ENCODE data around the gene GPR146. TPM values are rescaled to one million over a fixed set of nuclear protein-coding genes. Genes with fewer than 3 reads are reported as not detected.

The GPR146 gene
- total RNA-seq, 1 donor from 2014 or later: 1.7 TPM

GRCh38 chr7:1054861-1055450 is 10.6 kb downstream of the GPR146 start:
- Histone ChIP-seq H4K20me1 (ENCODE audit: insufficient read depth, low read length) (peaks cover 45% of the 10 kb centered on the region), H3K36me3 (ENCODE audit: insufficient read depth, low read length) (no peaks in the 10 kb centered on the region), H3K79me2 (ENCODE audit: insufficient read depth, low read length) (no peaks in the 10 kb centered on the region), H3K9ac (ENCODE audit: low read length) (no peak overlapping the region), H3K27me3 (ENCODE audit: insufficient read depth, low read length) (no peaks in the 10 kb centered on the region), H3K9me3 (ENCODE audit: insufficient read depth, low read depth, low read length) (no peaks in the 10 kb centered on the region), H2AFZ (ENCODE audit: low read depth, low read length) (no peak overlapping the region), H3K4me1 (ENCODE audit: insufficient read depth, low read length) (no peaks in the 10 kb centered on the region), H3K4me2 (ENCODE audit: low read length) (no peak overlapping the region), H3K4me3 (ENCODE audit: insufficient read depth, low read depth, low read length) (no peak overlapping the region), H3K27ac (ENCODE audit: low read depth, low read length) (no peak overlapping the region)
- Mint-ChIP-seq H3K36me3 (ENCODE audit: low read depth, unreplicated experiment) (peaks cover 3% of the 10 kb centered on the region), H3K4me3 (ENCODE audit: unreplicated experiment) (no peak overlapping the region), H3K9me3 (ENCODE audit: unreplicated experiment) (no peaks in the 10 kb centered on the region), H3K27me3 (ENCODE audit: low read depth, unreplicated experiment) (peaks cover 2% of the 10 kb centered on the region), H3K4me1 (ENCODE audit: low read depth, unreplicated experiment) (peaks cover 3% of the 10 kb centered on the region), H3K27ac (ENCODE audit: unreplicated experiment) (no peak overlapping the region)
- TF ChIP-seq CTCF (IDR thresholded peaks at IDR 0.05; ENCODE audit: insufficient read depth, low read depth, low read length) (no peak), EZH2 (IDR thresholded peaks at IDR 0.05; ENCODE audit: insufficient read depth, low read length) (no peak)
- no peak for DNase-seq (ENCODE audit: low read depth)
- no peak for FAIRE-seq

GRCh38 chr7:1055491-1055955 is 11.2 kb downstream of the GPR146 start:
- H3K4me1 ChIP-seq (ENCODE audit: insufficient read depth, low read length): no peaks in the 10 kb centered on the region
- no peak for DNase-seq (ENCODE audit: low read depth)
- no peaks in the 10 kb centered on the region for H3K36me3 ChIP-seq (ENCODE audit: insufficient read depth, low read length)
- Mint-ChIP-seq H3K36me3 (ENCODE audit: low read depth, unreplicated experiment) (peaks cover 3% of the 10 kb centered on the region), H3K27ac (ENCODE audit: unreplicated experiment) (no peak overlapping the region), H3K9me3 (ENCODE audit: unreplicated experiment) (no peaks in the 10 kb centered on the region), H3K4me1 (ENCODE audit: low read depth, unreplicated experiment) (peaks cover 6% of the 10 kb centered on the region), H3K27me3 (ENCODE audit: low read depth, unreplicated experiment) (peaks cover 2% of the 10 kb centered on the region), H3K4me3 (ENCODE audit: unreplicated experiment) (no peak overlapping the region)
- H3K9ac ChIP-seq (ENCODE audit: low read length): no peak overlapping the region
- no peaks in the 10 kb centered on the region for H3K27me3 ChIP-seq (ENCODE audit: insufficient read depth, low read length)
- H3K4me2 ChIP-seq (ENCODE audit: low read length): no peak overlapping the region
- H3K27ac ChIP-seq (ENCODE audit: low read depth, low read length): no peak overlapping the region
- H4K20me1 ChIP-seq (ENCODE audit: insufficient read depth, low read length): peaks cover 49% of the 10 kb centered on the region
- no peak overlapping the region for H2AFZ ChIP-seq (ENCODE audit: low read depth, low read length)
- H3K9me3 ChIP-seq (ENCODE audit: insufficient read depth, low read depth, low read length): no peaks in the 10 kb centered on the region
- TF ChIP-seq EZH2 (IDR thresholded peaks at IDR 0.05; ENCODE audit: insufficient read depth, low read length) (no peak), CTCF (IDR thresholded peaks at IDR 0.05; ENCODE audit: insufficient read depth, low read depth, low read length) (no peak)
- no peak for FAIRE-seq
- no peak overlapping the region for H3K4me3 ChIP-seq (ENCODE audit: insufficient read depth, low read depth, low read length)
- H3K79me2 ChIP-seq (ENCODE audit: insufficient read depth, low read length): no peaks in the 10 kb centered on the region

Data from astrocyte (in vitro differentiated cells and primary cell).